ENCODE results near the gene BEAN1.

Gene BEAN1

DNA sequence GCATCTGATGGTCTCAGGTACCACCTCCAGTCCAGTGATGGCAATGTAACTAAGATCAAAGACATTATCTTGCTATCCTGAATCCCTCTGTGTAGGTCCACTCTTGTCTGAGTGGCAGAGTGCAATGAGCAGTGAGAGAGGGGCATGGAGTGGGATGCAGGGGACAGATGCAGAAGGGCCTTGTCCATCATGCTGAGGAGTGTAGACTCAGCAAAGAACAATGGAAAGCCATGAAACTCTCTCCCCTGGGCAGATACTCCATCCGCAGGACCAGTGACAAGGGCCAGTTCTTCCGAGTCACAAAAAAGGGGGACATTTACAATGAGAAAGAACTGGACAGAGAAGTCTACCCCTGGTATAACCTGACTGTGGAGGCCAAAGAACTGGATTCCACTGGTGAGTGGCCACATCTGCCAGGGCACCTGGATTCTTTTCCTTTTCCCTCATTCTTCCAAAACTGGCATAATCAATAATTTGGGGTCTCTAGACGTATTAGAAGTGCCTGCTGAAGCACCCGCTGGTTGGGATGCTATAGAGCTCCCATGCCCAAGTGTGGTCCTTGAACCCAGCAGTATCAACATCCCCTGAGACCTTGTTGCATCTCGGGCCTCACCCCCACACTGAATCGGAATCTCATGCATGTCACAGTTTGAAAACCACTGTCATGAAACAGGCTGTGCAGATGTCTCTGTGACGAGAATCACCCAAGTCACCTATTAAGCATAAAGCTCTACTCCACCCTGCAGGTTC, 31.1 kb upstream of the BEAN1 start:
- no peak overlapping the region for H3K4me3 ChIP-seq (replicated peaks; ENCODE audit: low read depth, low read length)
- no peak for TF ChIP-seq CTCF (IDR thresholded peaks at IDR 0.05; ENCODE audit: low read depth, low read length, missing control alignments)
- DNase-seq (ENCODE audit: extremely low read depth, low read depth), result no peak

DNA sequence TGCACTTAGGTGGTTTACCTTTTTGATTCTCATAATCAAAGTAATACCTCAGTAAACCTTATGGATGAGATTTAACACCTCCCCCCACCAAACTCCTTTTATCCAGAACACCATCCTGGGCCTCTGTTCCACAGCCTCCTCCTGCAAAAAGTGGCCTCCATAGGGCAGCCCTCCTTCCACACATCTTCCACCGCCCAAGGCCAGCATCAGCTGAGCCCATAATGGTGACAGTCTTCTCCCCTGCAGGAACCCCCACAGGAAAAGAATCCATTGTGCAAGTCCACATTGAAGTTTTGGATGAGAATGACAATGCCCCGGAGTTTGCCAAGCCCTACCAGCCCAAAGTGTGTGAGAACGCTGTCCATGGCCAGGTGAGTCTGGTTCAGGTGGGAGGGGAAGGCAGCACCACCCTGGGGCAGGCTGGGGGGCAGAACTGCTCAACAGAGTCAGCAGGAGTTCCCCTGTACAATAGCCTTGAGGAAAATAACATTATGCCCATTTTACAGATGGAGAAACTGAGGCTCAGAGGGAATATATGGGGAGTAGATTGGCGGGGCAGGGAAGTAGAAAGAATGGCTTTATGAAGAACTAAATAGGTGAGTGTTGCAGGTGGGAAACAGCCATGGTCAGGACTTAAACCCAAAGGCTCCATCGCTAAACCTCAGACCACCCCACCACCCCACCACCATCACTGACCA, 29.2 kb upstream of the BEAN1 start:
- no peak for DNase-seq (ENCODE audit: extremely low read depth, low read depth)
- TF ChIP-seq CTCF (IDR thresholded peaks at IDR 0.05; ENCODE audit: low read depth, low read length, missing control alignments), result no peak

GRCh38 chr16:66399031-66399430, 28.1 kb upstream of the BEAN1 start:
- no peak overlapping the region for H3K4me3 ChIP-seq (replicated peaks; ENCODE audit: low read depth, low read length)
- no peak for DNase-seq (ENCODE audit: extremely low read depth, low read depth)
- TF ChIP-seq CTCF (IDR thresholded peaks at IDR 0.05; ENCODE audit: low read depth, low read length, missing control alignments), result no peak

More for the DNA sequence above, 29.2 kb upstream of the BEAN1 start:
- no peak overlapping the region for H3K4me3 ChIP-seq (replicated peaks; ENCODE audit: low read depth, low read length)

GRCh38 chr16:66399930-66400329, 27.2 kb upstream of the BEAN1 start:
- no peak for TF ChIP-seq CTCF (IDR thresholded peaks at IDR 0.05; ENCODE audit: low read depth, low read length, missing control alignments)
- DNase-seq (ENCODE audit: extremely low read depth, low read depth), result no peak

DNA sequence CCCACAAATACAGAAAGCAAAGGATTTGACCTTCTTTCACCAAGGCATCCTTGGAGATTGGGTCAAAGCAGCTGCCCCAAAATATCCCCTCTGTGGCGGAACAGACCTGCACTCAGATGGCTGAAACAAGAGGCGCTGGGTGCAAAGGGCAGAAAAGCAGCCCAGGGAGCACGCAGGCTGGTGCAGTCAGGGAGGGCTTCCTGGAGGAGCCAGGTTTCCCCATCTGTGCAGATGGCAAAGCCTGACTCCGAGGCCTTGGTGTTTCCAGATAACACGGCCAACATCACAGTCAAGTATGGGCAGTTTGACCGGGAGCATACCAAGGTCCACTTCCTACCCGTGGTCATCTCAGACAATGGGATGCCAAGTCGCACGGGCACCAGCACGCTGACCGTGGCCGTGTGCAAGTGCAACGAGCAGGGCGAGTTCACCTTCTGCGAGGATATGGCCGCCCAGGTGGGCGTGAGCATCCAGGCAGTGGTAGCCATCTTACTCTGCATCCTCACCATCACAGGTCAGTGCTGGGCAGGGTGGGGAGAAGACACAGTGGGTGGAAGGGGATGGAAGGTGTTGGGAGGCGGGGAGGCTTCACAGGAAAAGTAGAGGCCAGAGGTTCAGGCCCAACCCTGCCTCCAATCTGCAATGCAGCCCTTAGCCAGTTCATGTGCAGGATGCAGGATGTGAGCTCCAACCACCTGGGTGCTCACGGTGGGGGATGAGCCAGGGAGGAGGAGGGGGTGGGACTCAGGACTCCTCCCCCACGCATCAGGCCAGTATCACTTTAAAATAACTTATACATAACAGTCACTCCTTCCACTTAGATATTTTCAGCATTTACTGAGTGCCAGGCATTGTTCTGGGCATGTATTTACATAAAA, 26.4 kb upstream of the BEAN1 start:
- no peak for TF ChIP-seq CTCF (IDR thresholded peaks at IDR 0.05; ENCODE audit: low read depth, low read length, missing control alignments)
- no peak overlapping the region for H3K4me3 ChIP-seq (replicated peaks; ENCODE audit: low read depth, low read length)

More at GRCh38 chr16:66399930-66400329, 27.2 kb upstream of the BEAN1 start:
- H3K4me3 ChIP-seq (replicated peaks; ENCODE audit: low read depth, low read length), result no peak overlapping the region

GRCh38 chr16:66401610-66402009, 25.5 kb upstream of the BEAN1 start:
- no peak for DNase-seq (ENCODE audit: extremely low read depth, low read depth)
- no peak for TF ChIP-seq CTCF (IDR thresholded peaks at IDR 0.05; ENCODE audit: low read depth, low read length, missing control alignments)
- H3K4me3 ChIP-seq (replicated peaks; ENCODE audit: low read depth, low read length), result no peak overlapping the region

More for the DNA sequence above, 26.4 kb upstream of the BEAN1 start:
- no peak for DNase-seq (ENCODE audit: extremely low read depth, low read depth)

All from HFF-Myc (cell line).